HT1080 (cell line): Measurements from ENCODE around the gene OR4C3. TPM values are rescaled to one million over a fixed set of nuclear protein-coding genes. Genes with fewer than 3 reads are reported as not detected.
"Not testable (repeated sequence)": the region's sequence is repeated elsewhere in the genome, so short reads cannot be mapped to it uniquely, and the experiment has no call there.

ENCODE experiments used
- DNase-seq: peaks from one replicate; pipeline ENCODE4 v3.0.0-alpha.2; 2015; ENCODE audit warnings: low read depth
- polyA plus RNA-seq, 2 experiments: library from polyadenylated mRNA; depleted of rRNA; stranded (reverse); fragments of >200 nt; gene quantifications; 2 replicates each; pipeline ENCODE4 v1.2.3, GENCODE V29; 2015
- total RNA-seq: library from RNA; depleted of rRNA; stranded (reverse); fragments of >200 nt; shearing (Covaris generic); gene quantifications from 2 replicates; pipeline ENCODE4 v1.2.3, GENCODE V29; 2014; rRNA removed

The OR4C3 gene
- total RNA-seq: not detected in 2 replicates
- not detected in 2 replicates for polyA plus RNA-seq (2015; cell fraction: cytosol; rRNA removed)
- polyA plus RNA-seq (2015; cell fraction: nucleus; rRNA removed): not detected in 2 replicates

DNA sequence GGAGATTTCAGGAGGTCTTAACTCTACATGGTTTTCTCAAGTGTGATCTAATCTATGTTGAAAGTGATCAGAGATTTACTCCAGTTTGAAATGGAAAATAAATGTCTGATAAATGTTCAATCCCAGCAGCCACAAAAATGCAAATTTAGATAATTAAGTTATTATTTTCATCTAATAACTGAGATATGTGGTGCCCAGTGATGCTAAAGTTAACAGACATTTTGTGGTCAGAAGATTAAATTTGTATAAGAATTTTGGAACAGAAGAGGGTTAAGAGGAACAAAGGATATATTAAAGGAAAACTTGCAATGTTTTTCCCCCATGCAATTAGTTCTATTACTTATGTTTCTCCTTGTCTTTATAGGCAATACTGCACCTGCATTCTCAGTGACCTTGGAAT lies at the start of gene OR4C3:
Gene OR4C3, plus strand, starts transcription at position 301 of the 400 bp plus-strand sequence. CDS start 102 bp downstream, outside the sequence.
- DNase-seq: not testable (repeated sequence)

DNA sequence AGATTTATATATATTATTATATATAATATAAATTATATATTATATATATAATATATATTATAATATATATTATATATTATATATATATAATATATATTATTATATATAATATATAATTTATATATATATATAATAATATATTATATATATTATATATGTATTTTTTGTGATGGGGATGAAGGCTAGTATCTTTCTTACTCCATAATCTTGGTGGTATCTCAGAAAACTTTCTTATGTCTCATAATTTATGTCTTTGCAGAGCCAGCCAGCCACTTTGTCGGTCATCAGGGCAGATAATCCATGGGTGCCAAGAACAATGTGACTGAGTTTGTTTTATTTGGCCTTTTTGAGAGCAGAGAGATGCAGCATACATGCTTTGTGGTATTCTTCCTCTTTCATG lies 18.8 kb upstream of the OR4C3 start, which contains the start of gene OR4S1:
Gene OR4S1, plus strand, starts transcription at position 301 of the 400 bp plus-strand sequence. Its CDS starts 0 bp downstream, at position 301.
- no peak for DNase-seq

GRCh38 chr11:48307760-48308386 lies 16.8 kb upstream of the OR4C3 start:
- peak; percentile 59 for DNase-seq

GRCh38 chr11:48313590-48313989 lies 11.1 kb upstream of the OR4C3 start:
- DNase-seq: not testable (repeated sequence)

DNA sequence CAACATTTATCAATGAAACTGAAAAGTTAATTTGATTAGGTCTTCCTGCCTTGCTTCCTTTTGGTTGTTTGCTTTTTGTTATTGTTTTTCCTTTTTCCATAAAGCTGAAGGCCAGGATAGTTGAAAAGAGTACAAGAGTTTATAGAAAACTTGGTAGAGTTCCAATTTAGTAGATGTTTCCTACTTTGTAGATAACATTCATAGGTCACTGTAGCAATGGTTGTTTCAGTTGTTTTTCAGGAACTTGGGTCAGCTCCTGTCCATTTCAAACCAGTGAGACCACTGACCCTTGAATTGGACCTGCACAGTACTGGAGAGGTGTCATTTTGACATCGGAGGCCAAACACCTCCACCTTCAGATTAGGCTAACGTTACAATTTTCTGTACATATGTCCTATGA lies 4.9 kb upstream of the OR4C3 start:
- not testable (repeated sequence) for DNase-seq

DNA sequence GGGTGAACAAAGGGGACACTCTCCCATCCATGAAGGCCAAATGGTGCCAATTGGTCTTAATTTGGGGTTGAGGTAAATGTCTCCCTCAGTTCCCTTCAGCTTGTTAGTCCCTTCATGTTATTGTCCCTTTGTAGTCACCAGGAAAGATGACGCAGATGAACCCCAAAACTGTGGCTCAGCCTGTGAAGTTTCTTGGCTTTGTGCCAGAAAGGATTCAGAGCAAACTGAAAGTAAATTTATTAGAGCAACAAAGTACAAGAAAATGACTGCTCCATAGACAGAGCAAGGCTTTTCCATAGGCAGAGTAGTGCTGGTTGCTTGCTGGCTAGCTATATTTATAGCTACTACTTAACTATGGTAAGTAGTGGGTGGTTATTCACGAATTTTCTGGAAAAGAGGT lies 16.7 kb downstream of the OR4C3 start:
- DNase-seq: no peak

GRCh38 chr11:48342505-48342904 lies 17.8 kb downstream of the OR4C3 start:
- DNase-seq: not testable (repeated sequence)

DNA sequence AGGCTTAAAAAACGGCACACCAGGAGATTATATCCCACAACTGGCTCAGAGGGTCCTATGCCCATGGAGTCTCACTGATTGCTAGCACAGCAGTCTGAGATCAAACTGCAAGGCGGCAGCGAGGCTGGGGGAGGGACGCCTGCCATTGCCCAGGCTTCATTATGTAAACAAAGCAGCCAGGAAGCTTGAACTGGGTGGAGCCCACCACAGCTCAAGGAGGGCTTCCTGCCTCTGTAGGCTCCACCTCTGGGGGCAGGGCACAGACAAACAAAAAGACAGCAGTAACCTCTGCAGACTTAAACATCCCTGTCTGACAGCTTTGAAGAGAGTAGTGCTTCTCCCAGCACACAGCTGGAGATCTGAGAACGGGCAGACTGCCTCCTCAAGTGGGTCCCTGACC lies 21.6 kb downstream of the OR4C3 start:
- DNase-seq: not testable (repeated sequence)

DNA sequence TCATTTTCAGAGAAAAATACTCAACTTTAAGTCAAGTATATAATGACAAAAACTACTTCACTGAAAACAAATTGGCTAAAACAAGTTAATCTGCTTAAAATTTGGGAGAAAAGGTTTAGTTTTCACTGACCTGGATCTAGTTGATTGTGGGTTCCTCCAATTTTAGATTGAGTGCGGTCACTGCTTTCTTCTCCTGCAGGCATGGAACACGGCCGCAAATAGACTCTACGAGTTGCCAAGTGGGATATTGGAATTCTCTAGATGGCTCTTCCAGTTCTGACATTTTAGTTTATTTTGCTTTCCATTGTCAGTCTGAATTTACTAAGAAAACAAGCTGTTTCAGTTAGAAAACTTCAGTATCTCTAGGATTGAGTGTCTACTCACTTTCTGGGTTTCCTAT lies 29.3 kb downstream of the OR4C3 start:
- no peak for DNase-seq

DNA sequence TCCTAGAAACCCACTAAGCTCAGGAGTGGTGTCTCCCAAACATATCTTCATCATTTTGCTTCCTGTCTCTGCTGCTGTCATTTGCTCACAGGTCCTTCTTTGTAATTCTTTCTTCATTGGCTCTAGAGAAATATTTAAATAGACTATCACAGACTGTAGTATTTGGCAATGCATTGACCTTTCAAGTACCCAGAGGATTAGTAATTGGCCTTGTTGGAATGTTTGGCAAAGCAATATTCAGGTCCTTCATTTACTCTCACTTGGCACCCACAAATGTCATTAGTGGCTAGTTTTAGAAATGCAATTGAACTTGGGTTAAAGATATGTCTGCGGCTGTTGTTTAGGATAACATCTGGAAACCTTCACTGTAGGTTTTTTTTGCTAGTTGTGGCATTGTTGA lies 30.0 kb downstream of the OR4C3 start:
- DNase-seq: no peak

DNA sequence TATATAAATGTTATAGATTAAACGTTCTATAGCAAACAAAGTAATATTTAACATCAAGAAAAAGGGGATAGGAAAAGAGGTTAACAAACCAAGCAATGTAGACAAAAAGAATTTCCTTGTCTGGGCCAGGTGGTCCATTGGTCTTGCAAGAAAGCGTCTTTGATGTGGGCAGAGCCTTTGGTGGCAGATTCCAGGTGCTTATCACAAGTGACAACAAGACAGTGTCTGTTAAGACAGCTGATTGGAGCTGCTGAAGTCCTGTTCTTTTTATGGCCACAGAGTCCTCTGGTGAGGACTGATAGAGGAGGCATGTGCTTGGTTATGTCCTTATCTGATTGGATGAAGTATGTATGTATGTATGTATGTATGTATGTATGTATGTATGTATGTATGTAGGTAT lies 36.6 kb downstream of the OR4C3 start:
- not testable (repeated sequence) for DNase-seq

GRCh38 chr11:48366365-48366764 lies 41.6 kb downstream of the OR4C3 start, which contains the start of gene OR4C5:
OR4C5 (minus strand) TSS chr11:48366465; CDS start chr11:48366465, 0 bp downstream.
- no peak for DNase-seq

Other genes with a start within 250 kb of the OR4C3 start
- gene OR4B1, start 108.1 kb upstream of the OR4C3 start, total RNA-seq: not detected in 2 replicates
- gene OR4X2, start 79.8 kb upstream of the OR4C3 start, total RNA-seq: not detected in 2 replicates
- gene OR4X1, start 61.1 kb upstream of the OR4C3 start, total RNA-seq: not detected in 2 replicates
- not detected in 2 replicates for gene OR4S1, start 18.7 kb upstream of the OR4C3 start, total RNA-seq
- not detected in 2 replicates for gene OR4C5, start 41.5 kb downstream of the OR4C3 start, total RNA-seq
- gene OR4A47, start 163.9 kb downstream of the OR4C3 start, total RNA-seq: not detected in 2 replicates